Right lobe of liver (tissue), 4 donors: ENCODE results near the gene CHMP1A.
"Not testable (repeated sequence)": the region's sequence is repeated elsewhere in the genome, so short reads cannot be mapped to it uniquely, and the experiment has no call there.

ENCODE experiments used
- POLR2A ChIP-seq: fragments of 450-650 bp; IDR thresholded peaks from one replicate; pipeline ENCODE4 v1.6.1; 2017; ENCODE audit warnings: antibody characterized with exemption, mild to moderate bottlenecking
- TF ChIP-seq, protein P1 (sequence below), 4 donors: fragments of 200-600 bp in 3 of 4; fragments of 450-650 bp in 1 of 4; IDR thresholded peaks; one replicate each; pipeline versions ENCODE4 v1.5.1 to v1.8.0; 2016 to 2022; ENCODE audit warnings: antibody characterized with exemption in 4 of 4, mild to moderate bottlenecking in 2 of 4
- donor health status: DM: no; HTN: no; CAD: no.
- donor health status: DM: no; HTN: no; CAD: no.
- donor health status: DM: no; HTN: yes; CAD: no.

DNA sequence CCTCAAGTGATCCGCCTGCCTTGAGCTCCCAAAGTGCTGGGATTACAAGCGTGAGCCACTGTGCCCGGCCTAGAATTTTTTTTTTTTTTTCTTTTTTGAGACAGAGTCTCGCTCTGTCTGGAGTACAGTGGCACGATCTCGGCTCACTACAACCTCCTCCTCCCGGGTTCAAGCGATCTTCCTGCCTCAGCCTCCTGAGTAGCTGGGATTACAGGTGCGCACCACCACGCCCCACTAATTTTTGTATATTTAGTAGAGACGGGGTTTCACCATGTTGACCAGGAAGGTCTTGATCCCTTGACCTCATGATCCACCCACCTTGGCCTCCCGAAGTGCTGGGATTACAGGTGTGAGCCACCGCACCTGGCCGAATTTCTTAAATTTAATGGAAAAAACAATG lies 41.2 kb upstream of the CHMP1A start:
- TF ChIP-seq POLR2A: not testable (repeated sequence)
- TF ChIP-seq, protein P1, sequence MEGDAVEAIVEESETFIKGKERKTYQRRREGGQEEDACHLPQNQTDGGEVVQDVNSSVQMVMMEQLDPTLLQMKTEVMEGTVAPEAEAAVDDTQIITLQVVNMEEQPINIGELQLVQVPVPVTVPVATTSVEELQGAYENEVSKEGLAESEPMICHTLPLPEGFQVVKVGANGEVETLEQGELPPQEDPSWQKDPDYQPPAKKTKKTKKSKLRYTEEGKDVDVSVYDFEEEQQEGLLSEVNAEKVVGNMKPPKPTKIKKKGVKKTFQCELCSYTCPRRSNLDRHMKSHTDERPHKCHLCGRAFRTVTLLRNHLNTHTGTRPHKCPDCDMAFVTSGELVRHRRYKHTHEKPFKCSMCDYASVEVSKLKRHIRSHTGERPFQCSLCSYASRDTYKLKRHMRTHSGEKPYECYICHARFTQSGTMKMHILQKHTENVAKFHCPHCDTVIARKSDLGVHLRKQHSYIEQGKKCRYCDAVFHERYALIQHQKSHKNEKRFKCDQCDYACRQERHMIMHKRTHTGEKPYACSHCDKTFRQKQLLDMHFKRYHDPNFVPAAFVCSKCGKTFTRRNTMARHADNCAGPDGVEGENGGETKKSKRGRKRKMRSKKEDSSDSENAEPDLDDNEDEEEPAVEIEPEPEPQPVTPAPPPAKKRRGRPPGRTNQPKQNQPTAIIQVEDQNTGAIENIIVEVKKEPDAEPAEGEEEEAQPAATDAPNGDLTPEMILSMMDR (IDR thresholded peaks at IDR 0.05): not testable (repeated sequence)
